Spinal cord (tissue), 10 donors: Measurements from ENCODE around the gene PDE6A. TPM values are rescaled to one million over a fixed set of nuclear protein-coding genes. Genes with fewer than 3 reads are reported as not detected.

Experiments
- DNase-seq, 6 donors: peaks; one replicate each; pipeline versions ENCODE4 v3.0.0 to v3.0.0-alpha.2; 2013 to 2015; ENCODE audit warnings: low spot score in 6 of 6, low read depth in 4 of 6
- H3K27ac ChIP-seq: one replicate; pipeline ENCODE4 v1.5.1; 2013; ENCODE audit warnings: low read depth, low read length, control low read depth
- H3K27me3 ChIP-seq: one replicate; pipeline ENCODE4 v1.6.1; 2013; ENCODE audit warnings: low read length; ENCODE audit not compliant: control insufficient read depth, insufficient read depth
- H3K36me3 ChIP-seq: one replicate; pipeline ENCODE4 v1.6.1; 2013; ENCODE audit warnings: low read length; ENCODE audit not compliant: control insufficient read depth, insufficient read depth
- H3K4me1 ChIP-seq: one replicate; pipeline ENCODE4 v1.6.1; 2013; ENCODE audit warnings: low read length; ENCODE audit not compliant: control insufficient read depth, insufficient read depth
- H3K4me3 ChIP-seq: one replicate; pipeline ENCODE4 v1.5.1; 2013; ENCODE audit warnings: low read depth, low read length, control low read depth
- H3K9me3 ChIP-seq: one replicate; pipeline ENCODE4 v1.6.1; 2013; ENCODE audit warnings: low read length; ENCODE audit not compliant: control insufficient read depth, insufficient read depth
- WGBS: methylation state at CpG from one replicate; pipeline ENCODE4 v1.1.5; 2013; ENCODE audit warnings: missing lambda C conversion rate; ENCODE audit not compliant: insufficient coverage; 5-methylcytosine and 5-hydroxymethylcytosine counted together
- polyA plus RNA-seq, 2 donors: library from polyadenylated mRNA; unstranded; fragments of 120-200 nt; gene quantifications; one replicate each; pipeline ENCODE4 v1.2.1, GENCODE V29; 2013; ENCODE audit not compliant: insufficient read length in 2 of 2
- total RNA-seq, 2 donors: library from RNA; depleted of rRNA in 1 of 2; stranded (reverse); fragments of 120-200 nt in 1 of 2; fragments of >200 nt in 1 of 2; gene quantifications; one replicate each; pipeline versions ENCODE4 v1.2.3 to v1.2.4, GENCODE V29; 2013 to 2014
- donor health status: healthy.

PDE6A gene
- total and polyA plus RNA-seq, 4 donors: 0.06 to 0.44 (median 0.17) TPM

DNA sequence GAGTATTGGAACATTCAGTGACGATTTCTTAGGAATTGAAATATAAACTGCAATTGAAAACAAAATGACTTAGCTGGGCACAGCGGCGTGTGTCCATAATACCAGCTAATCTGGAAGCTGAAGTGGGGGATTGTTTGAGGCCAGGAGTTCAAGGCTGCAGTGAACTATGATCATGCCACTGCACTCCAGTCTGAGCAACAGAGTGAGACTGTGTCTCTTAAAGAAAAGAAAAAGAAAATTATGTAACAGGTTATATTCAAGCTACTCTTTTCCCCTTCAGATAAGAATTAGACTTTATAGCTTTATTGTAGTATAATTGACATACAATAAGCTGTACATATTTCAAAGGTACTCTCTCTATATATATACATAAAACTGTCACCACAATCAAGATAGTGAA, 22.4 kb upstream of the PDE6A start:
- Histone ChIP-seq H3K36me3 (no peaks in the 10 kb centered on the region), H3K4me1 (no peaks in the 10 kb centered on the region), H3K9me3 (no peaks in the 10 kb centered on the region), H3K27me3 (no peaks in the 10 kb centered on the region), H3K27ac (no peak overlapping the region), H3K4me3 (no peak overlapping the region)
- DNase-seq: no peak
- 83% methylated on average over 3 of the region's 3 CpGs for whole genome bisulfite sequencing

GRCh38 chr5:149963729-149964128, 19.1 kb upstream of the PDE6A start:
- no peak overlapping the region for H3K27ac ChIP-seq

GRCh38 chr5:149962601-149963300, 18.2 kb upstream of the PDE6A start:
- Histone ChIP-seq H3K27me3 (no peaks in the 10 kb centered on the region), H3K4me1 (peaks cover 15% of the 10 kb centered on the region), H3K27ac (no peak overlapping the region), H3K36me3 (no peaks in the 10 kb centered on the region), H3K4me3 (no peak overlapping the region), H3K9me3 (no peaks in the 10 kb centered on the region)
- no peak for DNase-seq
- WGBS: 100% methylated on average over 3 of the region's 5 CpGs

More at GRCh38 chr5:149963729-149964128, 19.1 kb upstream of the PDE6A start:
- 96% methylated on average over 3 of the region's 3 CpGs for WGBS
- Histone ChIP-seq H3K4me1 (peaks cover 15% of the 10 kb centered on the region), H3K27me3 (no peaks in the 10 kb centered on the region), H3K9me3 (no peaks in the 10 kb centered on the region), H3K36me3 (no peaks in the 10 kb centered on the region), H3K4me3 (no peak overlapping the region)
- no peak for DNase-seq

GRCh38 chr5:149961957-149962409, 17.4 kb upstream of the PDE6A start:
- DNase-seq: peak in 2 of 6 donors; percentile 78 to 79
- 50% methylated on average over 6 of the region's 6 CpGs for WGBS

GRCh38 chr5:149961186-149961685, 16.6 kb upstream of the PDE6A start:
- WGBS: 1% methylated on average over 15 of the region's 23 CpGs
- H3K27ac ChIP-seq: peak overlapping the region; percentile 64
- DNase-seq: no peak

More at GRCh38 chr5:149961957-149962409, 17.4 kb upstream of the PDE6A start:
- H3K9me3 ChIP-seq: no peaks in the 10 kb centered on the region
- no peaks in the 10 kb centered on the region for H3K27me3 ChIP-seq
- H3K27ac ChIP-seq: no peak overlapping the region
- no peaks in the 10 kb centered on the region for H3K36me3 ChIP-seq
- peaks cover 15% of the 10 kb centered on the region for H3K4me1 ChIP-seq
- peak overlapping the region; percentile 88 for H3K4me3 ChIP-seq

GRCh38 chr5:149960272-149961185, 15.9 kb upstream of the PDE6A start, which contains the start of gene SLC26A2:
SLC26A2 (plus strand) TSS chr5:149960758; CDS start chr5:149977653, 16,895 bp downstream.
- H3K9me3 ChIP-seq: no peaks in the 10 kb centered on the region
- peaks cover 15% of the 10 kb centered on the region for H3K4me1 ChIP-seq
- H3K27ac ChIP-seq: peak within 1 kb of the TSS; percentile 84
- WGBS: 0% methylated on average over 82 of the region's 84 CpGs
- no peaks in the 10 kb centered on the region for H3K27me3 ChIP-seq
- DNase-seq: peak; percentile 86 to 99 (median 95)
- H3K36me3 ChIP-seq: no peaks in the 10 kb centered on the region
- peak within 1 kb of the TSS; percentile 88 for H3K4me3 ChIP-seq

More at GRCh38 chr5:149961186-149961685, 16.6 kb upstream of the PDE6A start:
- Histone ChIP-seq H3K27me3 (no peaks in the 10 kb centered on the region), H3K4me3 (peak overlapping the region; percentile 88), H3K36me3 (no peaks in the 10 kb centered on the region), H3K4me1 (peaks cover 15% of the 10 kb centered on the region), H3K9me3 (no peaks in the 10 kb centered on the region)

- DNase-seq: peak in 2 of 6 donors; percentile 60 to 65
- WGBS: 32% methylated on average over 7 of the region's 14 CpGs
These were observed 15.0 kb upstream of the PDE6A start for GRCh38 chr5:149959406-149960236.

DNA sequence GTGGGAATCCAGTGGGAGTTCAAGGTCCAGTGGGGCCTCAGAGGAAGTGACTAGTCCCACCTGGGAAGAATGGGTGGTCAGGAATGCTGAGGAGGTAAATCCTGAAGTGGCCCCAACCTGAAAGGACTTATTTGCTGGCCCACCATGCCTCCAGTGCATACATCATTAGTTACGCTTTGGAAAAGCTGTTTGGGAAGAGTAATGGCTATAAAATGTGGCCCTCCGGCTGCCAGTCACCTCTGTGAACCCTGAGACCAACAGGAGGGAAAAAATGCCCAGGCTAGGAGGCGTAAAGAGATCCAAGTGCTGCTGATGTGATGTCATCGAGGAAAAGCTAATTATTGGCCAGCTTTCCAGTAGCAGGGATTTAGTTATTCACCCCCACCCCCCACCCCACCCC, 13.3 kb upstream of the PDE6A start:
- Histone ChIP-seq H3K4me3 (no peak overlapping the region), H3K9me3 (no peaks in the 10 kb centered on the region), H3K4me1 (peaks cover 15% of the 10 kb centered on the region), H3K36me3 (no peaks in the 10 kb centered on the region), H3K27ac (no peak overlapping the region), H3K27me3 (no peaks in the 10 kb centered on the region)
- DNase-seq: no peak
- WGBS: 49% methylated on average over 2 of the region's 4 CpGs

More at GRCh38 chr5:149959406-149960236, 15.0 kb upstream of the PDE6A start:
- H3K9me3 ChIP-seq: no peaks in the 10 kb centered on the region
- no peaks in the 10 kb centered on the region for H3K27me3 ChIP-seq
- H3K4me1 ChIP-seq: peaks cover 15% of the 10 kb centered on the region
- no peaks in the 10 kb centered on the region for H3K36me3 ChIP-seq
- H3K4me3 ChIP-seq: peak overlapping the region; percentile 88
- H3K27ac ChIP-seq: peak overlapping the region; percentile 84

- Histone ChIP-seq H3K27me3 (no peaks in the 10 kb centered on the region), H3K9me3 (no peaks in the 10 kb centered on the region), H3K4me1 (peaks cover 15% of the 10 kb centered on the region), H3K4me3 (no peak overlapping the region), H3K36me3 (no peaks in the 10 kb centered on the region), H3K27ac (no peak overlapping the region)
- no peak for DNase-seq
- 80% methylated on average over 1 of the region's 5 CpGs for WGBS
These were observed 12.1 kb upstream of the PDE6A start for GRCh38 chr5:149956685-149957084.
